AG04449 (cell line): ENCODE measurements around the gene USH2A.

Source experiments
- CTCF ChIA-PET: fragments of 350-600 bp; formaldehyde crosslinking; extraction: SDS; loops from one replicate; lab custom pipeline; 2021; ENCODE audit warnings: antibody characterized with exemption; lab: Yijun Ruan, JAX
- POLR2A ChIA-PET: fragments of 400-600, 350-600 bp; formaldehyde crosslinking; extraction: SDS; loops from one replicate; lab custom pipeline; 2020; ENCODE audit warnings: antibody characterized with exemption, inconsistent platforms; lab: Yijun Ruan, JAX
- DNase-seq: peaks from one replicate; pipeline ENCODE4 v3.0.0-alpha.2; 2010; ENCODE audit warnings: low read depth, low spot score
- H3K4me3 ChIP-seq: 2 replicates; pipeline ENCODE4 v1.5.1; 2011; ENCODE audit warnings: low read depth, mild to moderate bottlenecking, control low read depth, low read length
- TF ChIP-seq, protein P1 (sequence below): IDR thresholded peaks from one replicate; pipeline ENCODE4 v1.5.1; 2011; ENCODE audit warnings: mild to moderate bottlenecking, moderate library complexity, low read length, control low read depth, inconsistent platforms; ENCODE audit not compliant: insufficient read depth; ENCODE audit errors: missing control alignments

The USH2A gene

DNA sequence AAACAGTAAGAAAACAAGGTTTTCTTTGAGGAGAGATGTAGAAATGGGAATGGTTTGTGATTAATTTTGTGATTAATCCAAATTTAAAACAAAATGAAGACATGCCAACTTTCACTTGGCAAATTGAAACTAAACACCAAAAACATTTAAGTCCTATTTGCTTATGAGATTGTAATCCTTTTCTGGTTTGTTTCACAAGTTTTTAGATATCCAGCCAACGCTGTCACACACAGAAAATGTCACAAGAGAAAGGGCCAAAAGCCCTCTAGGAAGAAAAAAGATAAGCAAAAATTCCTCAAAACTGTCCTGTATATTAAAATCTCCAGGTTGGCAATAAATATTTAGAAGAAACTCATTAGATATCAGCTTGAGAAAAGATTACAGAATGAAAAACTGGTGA, 2.5 kb downstream of the USH2A start:
- TF ChIP-seq, protein P1, sequence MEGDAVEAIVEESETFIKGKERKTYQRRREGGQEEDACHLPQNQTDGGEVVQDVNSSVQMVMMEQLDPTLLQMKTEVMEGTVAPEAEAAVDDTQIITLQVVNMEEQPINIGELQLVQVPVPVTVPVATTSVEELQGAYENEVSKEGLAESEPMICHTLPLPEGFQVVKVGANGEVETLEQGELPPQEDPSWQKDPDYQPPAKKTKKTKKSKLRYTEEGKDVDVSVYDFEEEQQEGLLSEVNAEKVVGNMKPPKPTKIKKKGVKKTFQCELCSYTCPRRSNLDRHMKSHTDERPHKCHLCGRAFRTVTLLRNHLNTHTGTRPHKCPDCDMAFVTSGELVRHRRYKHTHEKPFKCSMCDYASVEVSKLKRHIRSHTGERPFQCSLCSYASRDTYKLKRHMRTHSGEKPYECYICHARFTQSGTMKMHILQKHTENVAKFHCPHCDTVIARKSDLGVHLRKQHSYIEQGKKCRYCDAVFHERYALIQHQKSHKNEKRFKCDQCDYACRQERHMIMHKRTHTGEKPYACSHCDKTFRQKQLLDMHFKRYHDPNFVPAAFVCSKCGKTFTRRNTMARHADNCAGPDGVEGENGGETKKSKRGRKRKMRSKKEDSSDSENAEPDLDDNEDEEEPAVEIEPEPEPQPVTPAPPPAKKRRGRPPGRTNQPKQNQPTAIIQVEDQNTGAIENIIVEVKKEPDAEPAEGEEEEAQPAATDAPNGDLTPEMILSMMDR = no peak
- POLR2A ChIA-PET = no interaction called here

DNA sequence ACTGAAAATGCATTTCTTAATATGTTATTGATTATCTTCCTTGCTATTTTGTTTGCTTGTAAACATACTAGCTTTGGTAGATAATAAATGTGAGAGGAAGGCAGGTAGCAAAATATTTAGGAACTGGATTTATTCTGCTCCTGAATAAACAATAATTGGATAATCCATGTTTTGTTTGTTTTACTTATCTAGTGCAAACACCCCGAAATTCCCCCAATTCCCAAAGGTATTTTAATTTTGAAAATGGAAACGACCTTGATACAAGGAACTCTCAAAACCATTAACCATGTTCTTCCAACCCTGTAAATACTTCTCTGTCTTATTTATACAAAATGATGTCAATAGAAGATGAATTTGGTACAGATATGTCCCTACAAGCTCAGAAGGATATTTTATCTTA, 3.0 kb downstream of the USH2A start:
- no peak for DNase-seq
- ChIA-PET CTCF (no interaction called here), POLR2A (no interaction called here)
- TF ChIP-seq, protein P1 = no peak
- H3K4me3 ChIP-seq = no peak overlapping the region

More for the DNA sequence above, 2.5 kb downstream of the USH2A start:
- H3K4me3 ChIP-seq = no peak overlapping the region
- CTCF ChIA-PET = no interaction called here
- no peak for DNase-seq

DNA sequence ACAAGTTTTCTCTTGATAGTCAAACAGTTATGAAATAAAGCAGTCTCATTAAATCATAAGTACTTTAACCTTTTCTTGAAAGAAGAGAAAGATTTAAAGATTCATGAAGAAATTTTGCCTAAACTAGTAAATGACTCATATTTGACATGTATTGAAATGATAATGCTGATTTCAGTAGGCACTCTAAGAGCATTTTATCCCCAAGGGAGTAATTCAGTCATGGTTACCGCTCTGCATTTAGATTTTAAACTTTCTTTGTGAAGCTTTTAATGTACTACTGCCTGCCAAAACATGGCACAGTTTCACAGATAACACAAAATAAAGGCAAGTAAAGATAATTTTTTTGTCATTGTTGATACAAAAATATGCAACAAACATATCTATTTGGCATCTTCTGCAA, 6.8 kb downstream of the USH2A start:
- H3K4me3 ChIP-seq = no peak overlapping the region
- ChIA-PET POLR2A (no interaction called here), CTCF (no interaction called here)
- DNase-seq = no peak
- TF ChIP-seq, protein P1 = no peak

DNA sequence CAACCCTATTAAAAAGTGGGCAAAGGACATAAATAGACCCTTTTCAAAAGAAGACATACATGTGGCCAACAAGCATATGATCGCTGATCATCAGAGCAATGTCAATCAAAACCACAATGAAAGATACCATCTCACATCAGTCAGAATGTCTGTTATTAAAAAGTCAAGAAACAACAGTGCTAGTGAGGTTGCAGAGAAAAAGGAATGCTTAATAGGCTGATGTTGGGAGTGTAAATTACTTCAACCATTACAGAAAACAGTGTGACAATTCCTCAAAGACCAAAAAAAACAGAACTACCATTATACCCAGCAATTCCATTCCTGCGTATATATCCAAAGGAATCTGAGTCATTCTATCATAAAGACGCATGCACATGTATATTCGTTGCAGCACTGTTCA, 13.2 kb downstream of the USH2A start:
- DNase-seq = no peak
- no peak overlapping the region for H3K4me3 ChIP-seq
- ChIA-PET CTCF (no interaction called here), POLR2A (no interaction called here)
- TF ChIP-seq, protein P1 = no peak

DNA sequence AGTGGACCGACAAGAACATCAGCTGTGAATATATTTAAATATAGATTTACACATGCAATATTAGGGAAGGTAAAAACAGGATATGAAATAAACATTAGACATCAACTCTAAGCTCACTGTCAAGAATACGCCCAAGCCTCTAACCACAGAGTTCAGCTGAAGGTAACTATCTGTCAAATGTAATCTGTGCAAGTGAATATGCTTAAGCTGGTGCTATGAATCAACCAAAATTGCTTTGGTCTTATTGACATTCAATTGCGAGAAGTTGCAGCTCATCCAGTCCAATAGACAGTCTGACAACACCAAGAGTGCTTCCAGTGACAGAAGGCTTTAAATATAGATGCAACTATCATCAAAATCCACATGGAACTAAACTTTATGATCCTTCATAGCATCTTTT, 32.3 kb downstream of the USH2A start:
- H3K4me3 ChIP-seq = no peak overlapping the region
- TF ChIP-seq, protein P1 = no peak
- ChIA-PET POLR2A (no interaction called here), CTCF (no interaction called here)
- DNase-seq = no peak

DNA sequence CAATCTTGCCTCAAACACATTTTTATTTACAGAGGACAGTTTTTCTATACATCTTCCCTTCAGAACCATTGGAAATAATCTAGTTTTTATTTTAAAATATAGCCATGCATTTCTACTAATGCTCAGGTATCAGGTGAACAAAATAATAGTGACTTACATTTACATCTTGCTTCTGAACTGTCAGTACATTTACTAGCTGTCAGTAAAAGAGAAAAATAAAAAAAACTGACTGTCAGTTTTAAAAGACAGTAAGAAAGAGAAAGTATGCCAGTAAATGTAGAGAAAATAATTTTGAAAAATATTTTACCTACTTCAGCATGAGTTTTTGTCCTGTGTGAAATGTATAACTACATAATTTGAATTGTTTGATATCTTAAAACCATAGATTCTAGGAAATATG, 33.5 kb downstream of the USH2A start:
- H3K4me3 ChIP-seq = no peak overlapping the region
- DNase-seq = no peak
- CTCF ChIA-PET = no interaction called here
- TF ChIP-seq, protein P1 = no peak
- POLR2A ChIA-PET = no interaction called here

DNA sequence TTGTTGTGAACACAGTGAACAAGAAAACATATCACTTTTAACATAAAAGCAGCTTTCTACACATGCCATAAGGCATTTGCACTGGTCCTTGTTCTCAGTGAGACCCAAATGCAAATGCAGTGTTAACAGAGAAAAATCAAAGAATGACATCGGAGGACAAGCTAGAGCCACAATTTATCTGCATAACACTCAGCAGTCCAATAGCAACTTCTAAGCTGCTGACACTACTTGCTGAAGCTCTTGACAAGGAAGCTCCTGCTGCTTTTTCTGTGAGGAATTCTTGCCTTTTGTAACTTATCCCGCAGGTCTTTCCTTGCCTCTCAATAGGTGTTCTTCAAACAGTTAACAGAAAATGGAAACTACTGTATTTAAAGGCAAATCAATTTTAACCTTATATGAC, 34.7 kb downstream of the USH2A start:
- ChIA-PET POLR2A (no interaction called here), CTCF (no interaction called here)
- no peak for DNase-seq
- H3K4me3 ChIP-seq = no peak overlapping the region
- TF ChIP-seq, protein P1 = no peak
